CD4-positive, alpha-beta T cell (primary cell): Measurements from ENCODE around the gene ALKBH3. TPM values are rescaled to one million over a fixed set of nuclear protein-coding genes. Genes with fewer than 3 reads are reported as not detected.

Source experiments
- ATAC-seq: fragments of 200-7000 bp; cut with Tn5 transposase; one replicate; pipeline ENCODE4 v1.10.0; 2022; ENCODE audit warnings: mild to moderate bottlenecking; ENCODE audit not compliant: poor library complexity
- CTCF ChIA-PET: fragments of 350-600 bp; sonication (Branson Sonifier 250); formaldehyde crosslinking; loops from one replicate; lab custom pipeline; 2021; ENCODE audit warnings: antibody characterized with exemption, inconsistent platforms; lab: Charles Lee
- POLR2A ChIA-PET: fragments of 350-600 bp; sonication (Branson Sonifier 250); formaldehyde crosslinking; loops from one replicate; lab custom pipeline; 2021; ENCODE audit warnings: antibody characterized with exemption, inconsistent platforms; lab: Charles Lee
- DNase-seq, 14 experiments: peaks; one replicate each; pipeline ENCODE4 v3.0.0-alpha.2; 2013 to 2020; ENCODE audit warnings: mixed read lengths in 2 of 14
- H3K27ac ChIP-seq, 2 donors: one replicate each; pipeline versions ENCODE4 v1.5.1 to v1.7.0; 2013; ENCODE audit warnings: low read length in 2 of 2, low read depth in 1 of 2, mild to moderate bottlenecking in 1 of 2
- H3K27me3 ChIP-seq, 2 experiments: 1 replicate in 1 of 2; 2 replicates in 1 of 2; pipeline versions ENCODE4 v1.6.1 to v1.7.0; 2013; ENCODE audit warnings: low read length in 2 of 2, control low read depth in 1 of 2, mild to moderate bottlenecking in 1 of 2, moderate library complexity in 1 of 2; ENCODE audit not compliant: insufficient read depth in 2 of 2, control insufficient read depth in 1 of 2
- H3K36me3 ChIP-seq: one replicate; pipeline ENCODE4 v1.6.1; 2013; ENCODE audit warnings: low read length, control low read depth; ENCODE audit not compliant: insufficient read depth
- H3K4me1 ChIP-seq: one replicate; pipeline ENCODE4 v1.6.1; 2013; ENCODE audit warnings: low read length, control low read depth; ENCODE audit not compliant: insufficient read depth
- H3K4me3 ChIP-seq: one replicate; pipeline ENCODE4 v1.5.1; 2013; ENCODE audit warnings: mild to moderate bottlenecking, low read length, moderate library complexity
- H3K9me3 ChIP-seq, 2 experiments: 1 replicate in 1 of 2; 2 replicates in 1 of 2; pipeline versions ENCODE4 v1.6.1 to v1.7.0; 2013; ENCODE audit warnings: low read length in 2 of 2, mild to moderate bottlenecking in 2 of 2, control low read depth in 1 of 2, moderate library complexity in 1 of 2; ENCODE audit not compliant: control insufficient read depth in 1 of 2, insufficient read depth in 1 of 2
- H3K27ac Mint-ChIP-seq: one replicate; pipeline ENCODE4 v1.8.0; 2020; ENCODE audit warnings: mixed read lengths
- H3K27me3 Mint-ChIP-seq: one replicate; pipeline ENCODE4 v1.8.0; 2021; ENCODE audit warnings: mixed read lengths
- H3K36me3 Mint-ChIP-seq: one replicate; pipeline ENCODE4 v1.8.0; 2021; ENCODE audit warnings: low read depth, mixed read lengths
- H3K4me1 Mint-ChIP-seq: one replicate; pipeline ENCODE4 v1.8.0; 2021; ENCODE audit warnings: low read depth, mixed read lengths
- H3K4me3 Mint-ChIP-seq: one replicate; pipeline ENCODE4 v1.8.0; 2020; ENCODE audit warnings: mild to moderate bottlenecking, mixed read lengths
- H3K9me3 Mint-ChIP-seq: one replicate; pipeline ENCODE4 v1.8.0; 2020; ENCODE audit warnings: mixed read lengths
- intact Hi-C, 2 experiments: fragments of 100-400 bp; cut with DNase I in 1 of 2; cut with micrococcal nuclease in 1 of 2; formaldehyde crosslinking; loops; one replicate each; pipeline versions ENCODE4 v1.15.1 to v1.9.0; 2023 to 2025; cut with DNase I, micrococcal nuclease
- total RNA-seq, 174 experiments: library from RNA in 2 of 174; stranded (reverse) in 2 of 174; gene quantifications; one replicate each; pipeline ENCODE4 v1.2.3 and lab custom pipeline; 2021 to 2026
- TF ChIP-seq, protein P1 (sequence below): fragments of 200-600 bp; IDR thresholded peaks from one replicate; pipeline ENCODE4 v1.8.0; 2022; ENCODE audit warnings: antibody characterized with exemption, mild to moderate bottlenecking

ALKBH3 gene
- total RNA-seq, 2 experiments from 2014 or later: 16.7 to 17.2 TPM

GRCh38 chr11:43892851-43893250, 12.2 kb downstream of the ALKBH3 start:
- no peak overlapping the region for H3K27ac ChIP-seq
- Mint-ChIP-seq H3K36me3 (peaks cover 91% of the 10 kb centered on the region), H3K27ac (no peak overlapping the region), H3K27me3 (no peaks in the 10 kb centered on the region), H3K4me3 (no peak overlapping the region), H3K9me3 (no peaks in the 10 kb centered on the region), H3K4me1 (peaks cover 17% of the 10 kb centered on the region)
- POLR2A ChIA-PET: no interaction called here
- ATAC-seq (no peak), DNase-seq (no peak)
- no peak overlapping the region for H3K4me3 ChIP-seq
- H3K9me3 ChIP-seq: no peaks in the 10 kb centered on the region
- H3K4me1 ChIP-seq: no peaks in the 10 kb centered on the region
- TF ChIP-seq, protein P1, sequence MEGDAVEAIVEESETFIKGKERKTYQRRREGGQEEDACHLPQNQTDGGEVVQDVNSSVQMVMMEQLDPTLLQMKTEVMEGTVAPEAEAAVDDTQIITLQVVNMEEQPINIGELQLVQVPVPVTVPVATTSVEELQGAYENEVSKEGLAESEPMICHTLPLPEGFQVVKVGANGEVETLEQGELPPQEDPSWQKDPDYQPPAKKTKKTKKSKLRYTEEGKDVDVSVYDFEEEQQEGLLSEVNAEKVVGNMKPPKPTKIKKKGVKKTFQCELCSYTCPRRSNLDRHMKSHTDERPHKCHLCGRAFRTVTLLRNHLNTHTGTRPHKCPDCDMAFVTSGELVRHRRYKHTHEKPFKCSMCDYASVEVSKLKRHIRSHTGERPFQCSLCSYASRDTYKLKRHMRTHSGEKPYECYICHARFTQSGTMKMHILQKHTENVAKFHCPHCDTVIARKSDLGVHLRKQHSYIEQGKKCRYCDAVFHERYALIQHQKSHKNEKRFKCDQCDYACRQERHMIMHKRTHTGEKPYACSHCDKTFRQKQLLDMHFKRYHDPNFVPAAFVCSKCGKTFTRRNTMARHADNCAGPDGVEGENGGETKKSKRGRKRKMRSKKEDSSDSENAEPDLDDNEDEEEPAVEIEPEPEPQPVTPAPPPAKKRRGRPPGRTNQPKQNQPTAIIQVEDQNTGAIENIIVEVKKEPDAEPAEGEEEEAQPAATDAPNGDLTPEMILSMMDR: no peak
- CTCF ChIA-PET: no interaction called here
- H3K36me3 ChIP-seq: peaks cover 85% of the 10 kb centered on the region
- intact Hi-C loops: no loop called here
- H3K27me3 ChIP-seq: no peaks in the 10 kb centered on the region

- H3K4me3 ChIP-seq: no peak overlapping the region
- H3K4me1 ChIP-seq: no peaks in the 10 kb centered on the region
- H3K9me3 Mint-ChIP-seq: no peaks in the 10 kb centered on the region
- H3K4me3 Mint-ChIP-seq: no peak overlapping the region
- ATAC-seq: no peak
- H3K27ac ChIP-seq: no peak overlapping the region
- H3K27me3 ChIP-seq: no peaks in the 10 kb centered on the region
- no peak overlapping the region for H3K27ac Mint-ChIP-seq
- no peaks in the 10 kb centered on the region for H3K9me3 ChIP-seq
- DNase-seq: no peak
- H3K36me3 ChIP-seq: peaks cover 94% of the 10 kb centered on the region
- ChIA-PET CTCF (interaction anchor here (1.6 kb wide), 1 partner anchor 9 kb away, joined by 3 read pairs; no protein-coding TSS in a partner anchor), POLR2A (no interaction called here)
- peaks cover 17% of the 10 kb centered on the region for H3K4me1 Mint-ChIP-seq
- TF ChIP-seq, protein P1: no peak
- intact Hi-C loops: no loop called here
- no peaks in the 10 kb centered on the region for H3K27me3 Mint-ChIP-seq
- peaks cover 95% of the 10 kb centered on the region for H3K36me3 Mint-ChIP-seq
Measured at GRCh38 chr11:43894546-43894945, 13.9 kb downstream of the ALKBH3 start.

DNA sequence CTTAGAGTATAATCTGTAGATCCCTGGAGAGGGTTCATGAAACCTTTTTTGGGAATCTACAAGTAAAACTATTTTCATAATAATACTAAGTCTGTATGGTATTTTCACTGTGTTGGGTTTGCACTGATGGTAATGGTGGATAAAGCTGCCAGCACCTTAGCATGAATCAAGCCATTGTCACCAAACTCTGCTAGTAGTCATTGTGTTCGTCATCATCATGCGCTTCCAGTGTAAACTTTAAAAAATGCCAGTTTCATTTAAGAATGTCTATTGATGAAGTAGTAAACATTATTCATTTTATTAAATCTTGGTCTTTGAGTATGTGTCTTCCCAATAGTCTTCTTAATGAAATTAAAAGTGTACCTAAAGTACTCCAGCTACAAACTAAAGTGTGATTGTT, 15.0 kb downstream of the ALKBH3 start:
- Mint-ChIP-seq H3K4me1 (peaks cover 12% of the 10 kb centered on the region), H3K9me3 (no peaks in the 10 kb centered on the region), H3K4me3 (no peak overlapping the region), H3K27me3 (no peaks in the 10 kb centered on the region), H3K27ac (no peak overlapping the region), H3K36me3 (peaks cover 89% of the 10 kb centered on the region)
- no peaks in the 10 kb centered on the region for H3K9me3 ChIP-seq
- ChIA-PET CTCF (interaction anchor here (1.6 kb wide), 1 partner anchor 10 kb away, joined by 3 read pairs; no protein-coding TSS in a partner anchor), POLR2A (no interaction called here)
- H3K36me3 ChIP-seq: peaks cover 86% of the 10 kb centered on the region
- TF ChIP-seq, protein P1: no peak
- DNase-seq: no peak
- intact Hi-C loops: no loop called here
- no peaks in the 10 kb centered on the region for H3K4me1 ChIP-seq
- H3K27ac ChIP-seq: no peak overlapping the region
- H3K27me3 ChIP-seq: no peaks in the 10 kb centered on the region
- no peak for ATAC-seq
- no peak overlapping the region for H3K4me3 ChIP-seq
